ENCODE data around the gene YTHDC2. TPM values are rescaled to one million over a fixed set of nuclear protein-coding genes. Genes with fewer than 3 reads are reported as not detected.

YTHDC2 gene
- polyA plus RNA-seq, 1 experiment: 2.5 TPM

- ChIA-PET POLR2A (no interaction called here), CTCF (no interaction called here)
- H3K36me3 ChIP-seq (ENCODE audit: control insufficient read depth, insufficient read depth, low read length): no peaks in the 10 kb centered on the region
- no peaks in the 10 kb centered on the region for H3K27me3 ChIP-seq (ENCODE audit: control insufficient read depth, insufficient read depth, low read length)
- H3K4me3 ChIP-seq (ENCODE audit: low read depth, low read length): no peak overlapping the region
- no peak for DNase-seq (ENCODE audit: low read depth)
- no peak for TF ChIP-seq CTCF (IDR thresholded peaks at IDR 0.05; ENCODE audit: insufficient read depth, low read depth, low read length)
Observed at GRCh38 chr5:113615708-113616107, 102.2 kb downstream of the YTHDC2 start.

GRCh38 chr5:113617191-113617796 lies 103.8 kb downstream of the YTHDC2 start:
- TF ChIP-seq CTCF (IDR thresholded peaks at IDR 0.05; ENCODE audit: insufficient read depth, low read depth, low read length): no peak
- no peak for DNase-seq (ENCODE audit: low read depth)
- POLR2A ChIA-PET: no interaction called here
- no peaks in the 10 kb centered on the region for H3K36me3 ChIP-seq (ENCODE audit: control insufficient read depth, insufficient read depth, low read length)
- H3K4me3 ChIP-seq (ENCODE audit: low read depth, low read length): no peak overlapping the region
- CTCF ChIA-PET: interaction anchor here (0.8 kb wide), 1 partner anchor 11 kb away, joined by 3 read pairs; no protein-coding TSS in a partner anchor
- no peaks in the 10 kb centered on the region for H3K27me3 ChIP-seq (ENCODE audit: control insufficient read depth, insufficient read depth, low read length)

- ChIA-PET POLR2A (no interaction called here), CTCF (no interaction called here)
- Histone ChIP-seq H3K36me3 (ENCODE audit: control insufficient read depth, insufficient read depth, low read length) (no peaks in the 10 kb centered on the region), H3K27me3 (ENCODE audit: control insufficient read depth, insufficient read depth, low read length) (no peaks in the 10 kb centered on the region), H3K4me3 (ENCODE audit: low read depth, low read length) (no peak overlapping the region)
- TF ChIP-seq CTCF (IDR thresholded peaks at IDR 0.05; ENCODE audit: insufficient read depth, low read depth, low read length): no peak
- DNase-seq (ENCODE audit: low read depth): no peak
Observed at GRCh38 chr5:113632996-113633395, 119.5 kb downstream of the YTHDC2 start.

- no peak for TF ChIP-seq CTCF (IDR thresholded peaks at IDR 0.05; ENCODE audit: insufficient read depth, low read depth, low read length)
- Histone ChIP-seq H3K36me3 (ENCODE audit: control insufficient read depth, insufficient read depth, low read length) (no peaks in the 10 kb centered on the region), H3K27me3 (ENCODE audit: control insufficient read depth, insufficient read depth, low read length) (no peaks in the 10 kb centered on the region), H3K4me3 (ENCODE audit: low read depth, low read length) (no peak overlapping the region)
- CTCF ChIA-PET: interaction anchor here (0.8 kb wide), 1 partner anchor 23 kb away, joined by 3 read pairs; no protein-coding TSS in a partner anchor
- DNase-seq (ENCODE audit: low read depth): no peak
- POLR2A ChIA-PET: no interaction called here
Observed at GRCh38 chr5:113634957-113635356, 121.5 kb downstream of the YTHDC2 start.

GRCh38 chr5:113641715-113642114 lies 128.2 kb downstream of the YTHDC2 start:
- Histone ChIP-seq H3K4me3 (ENCODE audit: low read depth, low read length) (no peak overlapping the region), H3K36me3 (ENCODE audit: control insufficient read depth, insufficient read depth, low read length) (no peaks in the 10 kb centered on the region), H3K27me3 (ENCODE audit: control insufficient read depth, insufficient read depth, low read length) (no peaks in the 10 kb centered on the region)
- no peak for DNase-seq (ENCODE audit: low read depth)
- ChIA-PET CTCF (no interaction called here), POLR2A (no interaction called here)
- no peak for TF ChIP-seq CTCF (IDR thresholded peaks at IDR 0.05; ENCODE audit: insufficient read depth, low read depth, low read length)

Small RNA genes within 50 kb of the gene (small RNA-seq; reads per million reads assigned to genes)
- not detected for gene RNU4ATAC13P (ENCODE audit: insufficient read length, low read depth, low replicate concordance)

Other genes starting within 250 kb of the YTHDC2 start
- gene TSSK1B, start 78.7 kb upstream of the YTHDC2 start, polyA plus RNA-seq (2011; rRNA removed): not detected in 2 replicates
- 2.3 TPM in 2 replicates for gene MCC, start 25.2 kb upstream of the YTHDC2 start, polyA plus RNA-seq (2011; rRNA removed)

Measured in BJ (cell line).